GM12891 (cell line): ENCODE data around the gene TRIM73.
A peak's percentile ranks its signal among the peaks of the same experiment; 100 is the strongest.
"Not testable (repeated sequence)": the region's sequence is repeated elsewhere in the genome, so short reads cannot be mapped to it uniquely, and the experiment has no call there.

Experiments
- DNase-seq: peaks from one replicate; pipeline ENCODE4 v3.0.0; 2011; ENCODE audit warnings: low spot score; ENCODE audit not compliant: insufficient read length
- FAIRE-seq: peaks from 2 replicates; lab custom pipeline; 2011; peaks lifted over from hg19 to GRCh38; lab: Jason Lieb, UNC

TRIM73 gene

GRCh38 chr7:75414708-75415427 lies 19.4 kb downstream of the TRIM73 start:
- not testable (repeated sequence) for DNase-seq, FAIRE-seq

- not testable (repeated sequence) for FAIRE-seq, DNase-seq
Measured at GRCh38 chr7:75415428-75415817, 20.0 kb downstream of the TRIM73 start.

GRCh38 chr7:75415829-75416373 lies 20.5 kb downstream of the TRIM73 start:
- DNase-seq, FAIRE-seq: not testable (repeated sequence)

GRCh38 chr7:75416787-75417186 lies 21.4 kb downstream of the TRIM73 start:
- DNase-seq, FAIRE-seq: not testable (repeated sequence)

GRCh38 chr7:75418292-75418858 lies 22.9 kb downstream of the TRIM73 start:
- DNase-seq, FAIRE-seq: not testable (repeated sequence)

- not testable (repeated sequence) for FAIRE-seq, DNase-seq
Measured at GRCh38 chr7:75419210-75419609, 23.8 kb downstream of the TRIM73 start.

GRCh38 chr7:75419693-75420092 lies 24.3 kb downstream of the TRIM73 start:
- not testable (repeated sequence) for FAIRE-seq, DNase-seq

- FAIRE-seq, DNase-seq: not testable (repeated sequence)
Measured at GRCh38 chr7:75420152-75420551, 24.7 kb downstream of the TRIM73 start.

- not testable (repeated sequence) for DNase-seq, FAIRE-seq
Measured at GRCh38 chr7:75421798-75422710, 26.6 kb downstream of the TRIM73 start.

GRCh38 chr7:75423481-75423880 lies 28.1 kb downstream of the TRIM73 start:
- FAIRE-seq, DNase-seq: not testable (repeated sequence)

- DNase-seq, FAIRE-seq: not testable (repeated sequence)
Measured at GRCh38 chr7:75439000-75439399, 43.6 kb downstream of the TRIM73 start.

GRCh38 chr7:75442101-75442464 lies 46.7 kb downstream of the TRIM73 start:
- DNase-seq, FAIRE-seq: not testable (repeated sequence)

- DNase-seq: not testable (repeated sequence)
- FAIRE-seq: peak; percentile 93
Measured at GRCh38 chr7:75442465-75443111, 47.2 kb downstream of the TRIM73 start.

GRCh38 chr7:75449946-75450345 lies 54.5 kb downstream of the TRIM73 start:
- FAIRE-seq, DNase-seq: not testable (repeated sequence)

GRCh38 chr7:75452494-75452955 lies 57.1 kb downstream of the TRIM73 start:
- DNase-seq: not testable (repeated sequence)
- peak; percentile 35 for FAIRE-seq
